ENCODE measurements around the gene TMC4. TPM values are rescaled to one million over a fixed set of nuclear protein-coding genes. Genes with fewer than 3 reads are reported as not detected.
"Not testable (repeated sequence)": the region's sequence is repeated elsewhere in the genome, so short reads cannot be mapped to it uniquely, and the experiment has no call there.

Gene TMC4
- total RNA-seq, 2 donors from 2014 or later, result 0.41 to 7.8 TPM

DNA sequence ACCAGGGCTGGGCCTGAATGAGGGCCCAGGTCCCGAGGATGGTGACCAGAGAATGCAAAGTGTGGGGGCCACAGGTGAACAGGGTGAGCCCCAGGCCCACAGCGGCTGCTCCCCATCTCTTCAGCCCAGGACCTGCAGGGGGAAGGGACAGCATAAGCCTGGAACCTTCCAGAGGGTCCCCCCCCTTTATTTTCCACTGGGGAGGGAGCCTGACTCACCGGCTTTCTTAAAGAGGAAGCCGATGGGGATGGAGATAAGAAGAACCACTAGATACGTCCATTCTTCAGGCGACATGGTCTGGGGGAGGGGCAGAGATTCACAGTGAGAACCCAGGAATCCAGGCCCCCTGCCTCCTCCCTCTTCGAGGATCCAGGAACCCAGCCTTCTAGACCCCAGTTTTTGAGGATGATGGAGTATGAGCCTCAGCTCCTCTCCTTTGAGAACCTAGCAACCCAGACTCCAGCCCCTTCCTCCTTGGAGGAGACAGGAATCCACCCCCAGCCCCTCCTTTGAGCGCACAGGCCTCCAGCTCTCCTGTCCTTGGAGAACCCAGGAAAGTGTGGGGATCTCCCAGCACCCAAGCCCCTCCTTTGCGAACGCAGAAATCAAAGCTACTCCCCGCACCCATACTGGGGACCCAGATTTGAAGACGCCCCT lies 15.4 kb upstream of the TMC4 start:
- H3K27me3 ChIP-seq (replicated peaks; ENCODE audit: insufficient read depth), result no peaks in the 10 kb centered on the region
- H3K4me1 ChIP-seq (ENCODE audit: control insufficient read depth in 1 of 2, low read depth in 2 of 2), result peaks cover 14 to 28% of the 10 kb centered on the region in 2 donors
- no peaks in the 10 kb centered on the region for H3K9me3 ChIP-seq
- TF ChIP-seq, protein P1, sequence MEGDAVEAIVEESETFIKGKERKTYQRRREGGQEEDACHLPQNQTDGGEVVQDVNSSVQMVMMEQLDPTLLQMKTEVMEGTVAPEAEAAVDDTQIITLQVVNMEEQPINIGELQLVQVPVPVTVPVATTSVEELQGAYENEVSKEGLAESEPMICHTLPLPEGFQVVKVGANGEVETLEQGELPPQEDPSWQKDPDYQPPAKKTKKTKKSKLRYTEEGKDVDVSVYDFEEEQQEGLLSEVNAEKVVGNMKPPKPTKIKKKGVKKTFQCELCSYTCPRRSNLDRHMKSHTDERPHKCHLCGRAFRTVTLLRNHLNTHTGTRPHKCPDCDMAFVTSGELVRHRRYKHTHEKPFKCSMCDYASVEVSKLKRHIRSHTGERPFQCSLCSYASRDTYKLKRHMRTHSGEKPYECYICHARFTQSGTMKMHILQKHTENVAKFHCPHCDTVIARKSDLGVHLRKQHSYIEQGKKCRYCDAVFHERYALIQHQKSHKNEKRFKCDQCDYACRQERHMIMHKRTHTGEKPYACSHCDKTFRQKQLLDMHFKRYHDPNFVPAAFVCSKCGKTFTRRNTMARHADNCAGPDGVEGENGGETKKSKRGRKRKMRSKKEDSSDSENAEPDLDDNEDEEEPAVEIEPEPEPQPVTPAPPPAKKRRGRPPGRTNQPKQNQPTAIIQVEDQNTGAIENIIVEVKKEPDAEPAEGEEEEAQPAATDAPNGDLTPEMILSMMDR (IDR thresholded peaks at IDR 0.05), result no peak
- peaks cover 5% of the 10 kb centered on the region for H3K36me3 ChIP-seq
- DNase-seq (ENCODE audit: low spot score), result no peak
- H3K27ac ChIP-seq, result peak overlapping the region in 1 of 2 donors; percentile 99
- no peak for ATAC-seq (ENCODE audit: insufficient number of reproducible peaks, low FRiP score, low read depth)
- peak overlapping the region; percentile 85 for H3K4me3 ChIP-seq

DNA sequence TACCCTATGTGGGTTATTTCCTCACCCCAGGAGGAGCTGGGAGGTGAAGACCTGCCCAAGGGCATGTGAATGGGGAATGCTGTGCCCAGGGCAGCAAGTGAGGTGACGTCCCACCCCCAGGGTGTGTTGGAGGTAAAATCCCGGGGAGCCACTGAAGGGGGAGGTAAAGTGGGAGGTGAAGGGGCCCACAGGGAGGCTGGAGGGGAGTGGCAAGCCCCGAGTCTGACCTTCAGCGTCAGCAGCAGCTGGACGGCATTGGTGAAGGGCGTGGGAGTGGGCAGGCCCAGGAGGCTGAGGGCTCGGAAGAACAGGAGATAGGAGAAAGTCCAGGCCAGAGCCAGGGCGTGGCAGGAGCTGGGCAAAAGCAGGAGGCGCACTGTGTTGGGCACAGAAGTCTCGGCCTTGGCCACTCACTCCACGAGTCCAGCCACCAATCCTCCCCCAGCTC lies 14.0 kb upstream of the TMC4 start:
- H3K4me3 ChIP-seq, result no peak overlapping the region
- DNase-seq (ENCODE audit: low spot score), result no peak
- TF ChIP-seq, protein P1 (IDR thresholded peaks at IDR 0.05), result no peak
- H3K27ac ChIP-seq, result no peak overlapping the region
- H3K27me3 ChIP-seq (replicated peaks; ENCODE audit: insufficient read depth), result no peaks in the 10 kb centered on the region
- ATAC-seq (ENCODE audit: insufficient number of reproducible peaks, low FRiP score, low read depth), result no peak
- no peaks in the 10 kb centered on the region for H3K36me3 ChIP-seq
- peaks cover 9 to 20% of the 10 kb centered on the region in 2 donors for H3K4me1 ChIP-seq (ENCODE audit: control insufficient read depth in 1 of 2, low read depth in 2 of 2)
- no peaks in the 10 kb centered on the region for H3K9me3 ChIP-seq

DNA sequence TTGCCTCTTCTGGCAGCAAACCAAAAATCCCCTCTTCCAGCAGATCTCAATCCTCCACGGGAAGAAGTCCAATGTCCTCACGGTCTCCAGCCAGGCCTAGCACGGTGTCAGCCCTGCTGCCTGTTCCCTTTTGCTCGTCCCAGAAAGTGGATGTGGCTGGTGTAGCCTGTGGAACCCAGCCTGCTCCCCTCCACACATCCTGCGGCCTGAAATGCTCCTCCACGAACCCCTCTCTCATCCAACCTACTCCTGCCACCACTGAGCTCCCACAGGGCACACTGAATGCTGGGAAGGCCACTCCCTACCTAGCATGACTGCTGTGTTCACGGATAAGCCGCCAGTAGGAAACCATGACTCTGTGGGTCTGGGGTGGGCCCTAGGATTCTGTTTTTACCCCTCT lies 13.4 kb upstream of the TMC4 start:
- H3K4me1 ChIP-seq (ENCODE audit: control insufficient read depth in 1 of 2, low read depth in 2 of 2), result peaks cover 7 to 16% of the 10 kb centered on the region in 2 donors
- no peaks in the 10 kb centered on the region for H3K9me3 ChIP-seq
- H3K4me3 ChIP-seq, result no peak overlapping the region
- DNase-seq (ENCODE audit: low spot score) (no peak), ATAC-seq (ENCODE audit: insufficient number of reproducible peaks, low FRiP score, low read depth) (no peak)
- H3K27ac ChIP-seq, result no peak overlapping the region
- TF ChIP-seq, protein P1 (IDR thresholded peaks at IDR 0.05), result no peak
- H3K36me3 ChIP-seq, result no peaks in the 10 kb centered on the region
- H3K27me3 ChIP-seq (replicated peaks; ENCODE audit: insufficient read depth), result no peaks in the 10 kb centered on the region

DNA sequence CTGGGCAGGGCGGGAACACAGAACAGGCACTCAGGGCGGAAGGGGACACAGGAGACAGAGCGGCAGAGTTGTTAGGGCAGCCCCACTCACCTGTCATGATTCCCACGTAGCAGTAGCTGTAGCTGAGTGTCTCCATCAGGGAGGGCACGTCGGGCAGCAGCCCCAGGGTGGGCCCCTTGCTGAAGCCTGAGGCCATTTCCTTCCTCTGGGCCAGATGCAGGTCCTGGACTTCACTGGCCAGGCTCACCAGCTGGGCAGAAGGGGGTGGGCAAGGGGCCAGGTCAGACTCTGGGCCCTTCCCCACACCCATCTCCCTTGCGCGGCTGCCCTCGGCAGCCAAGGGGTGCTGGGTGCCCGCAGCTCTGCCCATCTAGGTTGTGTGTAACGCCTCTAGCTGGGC lies 10.5 kb upstream of the TMC4 start:
- no peak overlapping the region for H3K27ac ChIP-seq
- peaks cover 5 to 10% of the 10 kb centered on the region in 2 donors for H3K4me1 ChIP-seq (ENCODE audit: control insufficient read depth in 1 of 2, low read depth in 2 of 2)
- no peak overlapping the region for H3K4me3 ChIP-seq
- TF ChIP-seq, protein P1 (IDR thresholded peaks at IDR 0.05), result no peak
- no peaks in the 10 kb centered on the region for H3K27me3 ChIP-seq (replicated peaks; ENCODE audit: insufficient read depth)
- no peaks in the 10 kb centered on the region for H3K9me3 ChIP-seq
- no peaks in the 10 kb centered on the region for H3K36me3 ChIP-seq
- no peak for ATAC-seq (ENCODE audit: insufficient number of reproducible peaks, low FRiP score, low read depth)
- no peak for DNase-seq (ENCODE audit: low spot score)

DNA sequence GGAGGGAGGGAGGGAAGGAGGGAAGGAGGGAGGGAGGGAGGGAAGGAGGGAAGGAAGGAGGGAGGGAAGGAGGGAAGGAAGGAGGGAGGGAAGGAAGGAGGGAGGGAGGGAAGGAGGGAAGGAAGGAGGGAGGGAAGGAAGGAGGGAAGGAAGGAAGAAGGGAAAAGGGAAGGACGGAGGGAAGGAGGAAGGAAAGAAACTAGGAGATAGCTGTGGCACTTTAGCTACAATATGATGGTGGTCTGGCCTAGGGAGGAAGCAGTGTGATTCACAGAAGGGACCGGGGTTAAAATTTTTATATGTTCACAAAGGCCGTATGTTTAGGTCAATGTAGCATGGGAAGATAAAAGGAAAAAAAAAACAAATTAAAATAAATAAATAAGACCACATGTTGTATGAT lies 8.9 kb upstream of the TMC4 start:
- not testable (repeated sequence) for H3K27ac ChIP-seq; H3K36me3 ChIP-seq; DNase-seq (ENCODE audit: low spot score); H3K4me1 ChIP-seq (ENCODE audit: control insufficient read depth in 1 of 2, low read depth in 2 of 2); ATAC-seq (ENCODE audit: insufficient number of reproducible peaks, low FRiP score, low read depth); H3K27me3 ChIP-seq (replicated peaks; ENCODE audit: insufficient read depth); H3K9me3 ChIP-seq; H3K4me3 ChIP-seq

DNA sequence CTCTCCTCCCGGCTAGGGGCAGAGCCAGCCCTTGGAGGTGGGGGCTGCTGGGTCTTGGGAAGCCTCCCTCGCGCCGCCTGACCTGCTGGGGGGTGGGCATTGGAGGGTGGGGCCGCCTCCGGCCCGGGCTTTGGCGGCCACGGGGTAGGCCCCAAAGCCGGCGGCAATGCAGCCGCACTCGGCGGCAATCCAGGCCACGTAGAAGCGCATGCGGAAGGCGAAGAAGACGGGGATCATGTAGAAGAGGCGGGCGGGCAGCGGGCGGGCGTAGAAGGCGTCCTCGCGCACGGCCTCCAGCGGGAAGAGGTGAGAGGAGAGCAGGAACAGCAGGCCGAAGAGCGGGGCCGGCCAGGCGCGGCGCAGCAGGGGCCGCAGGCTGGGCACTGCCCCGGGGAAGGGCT lies 7.7 kb upstream of the TMC4 start:
- Histone ChIP-seq H3K4me1 (ENCODE audit: control insufficient read depth in 1 of 2, low read depth in 2 of 2) (no peaks in the 10 kb centered on the region), H3K27me3 (replicated peaks; ENCODE audit: insufficient read depth) (no peaks in the 10 kb centered on the region), H3K27ac (no peak overlapping the region), H3K9me3 (no peaks in the 10 kb centered on the region), H3K4me3 (no peak overlapping the region), H3K36me3 (no peaks in the 10 kb centered on the region)
- ATAC-seq (ENCODE audit: insufficient number of reproducible peaks, low FRiP score, low read depth) (no peak), DNase-seq (ENCODE audit: low spot score) (no peak)
- TF ChIP-seq, protein P1 (IDR thresholded peaks at IDR 0.05), result no peak

Data from thoracic aorta (tissue), 2 donors.